Activated CD8-positive, alpha-beta memory T cell treated with anti-CD3 and anti-CD28 coated beads for 48 hours (primary cell): Measurements from ENCODE around the gene FNDC3B.

Source experiments
- DNase-seq, 3 experiments: peaks; one replicate each; pipeline ENCODE4 v3.0.0-alpha.2; 2020; ENCODE audit warnings: low read depth in 2 of 3, low spot score in 2 of 3

The FNDC3B gene

GRCh38 chr3:172303181-172303580, 263.8 kb downstream of the FNDC3B start:
- no peak for DNase-seq

- no peak for DNase-seq
Observed at GRCh38 chr3:172303941-172304558, 264.7 kb downstream of the FNDC3B start.

DNA sequence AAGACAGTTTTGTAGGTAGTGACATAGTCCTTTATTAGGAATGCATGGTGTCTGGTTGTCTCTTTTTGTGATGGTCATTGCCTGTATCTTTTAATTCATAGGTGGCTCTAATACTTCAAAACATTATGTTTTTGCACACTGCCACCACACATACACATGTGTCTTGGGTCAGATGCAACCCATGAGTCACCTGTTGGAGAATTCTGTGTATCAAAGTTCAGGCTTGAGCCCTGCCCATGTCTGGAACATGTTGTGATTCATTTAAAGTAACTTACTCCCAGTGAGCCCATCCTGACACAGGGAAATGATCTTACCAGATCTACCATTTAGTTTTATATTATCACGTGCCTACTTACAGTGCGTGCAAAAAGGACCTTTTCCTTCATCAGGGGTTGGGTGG, 266.2 kb downstream of the FNDC3B start:
- no peak for DNase-seq

GRCh38 chr3:172305974-172306373, 266.6 kb downstream of the FNDC3B start:
- DNase-seq = no peak

GRCh38 chr3:172307141-172307560, 267.8 kb downstream of the FNDC3B start:
- no peak for DNase-seq

GRCh38 chr3:172309059-172309458, 269.7 kb downstream of the FNDC3B start:
- DNase-seq = no peak

DNA sequence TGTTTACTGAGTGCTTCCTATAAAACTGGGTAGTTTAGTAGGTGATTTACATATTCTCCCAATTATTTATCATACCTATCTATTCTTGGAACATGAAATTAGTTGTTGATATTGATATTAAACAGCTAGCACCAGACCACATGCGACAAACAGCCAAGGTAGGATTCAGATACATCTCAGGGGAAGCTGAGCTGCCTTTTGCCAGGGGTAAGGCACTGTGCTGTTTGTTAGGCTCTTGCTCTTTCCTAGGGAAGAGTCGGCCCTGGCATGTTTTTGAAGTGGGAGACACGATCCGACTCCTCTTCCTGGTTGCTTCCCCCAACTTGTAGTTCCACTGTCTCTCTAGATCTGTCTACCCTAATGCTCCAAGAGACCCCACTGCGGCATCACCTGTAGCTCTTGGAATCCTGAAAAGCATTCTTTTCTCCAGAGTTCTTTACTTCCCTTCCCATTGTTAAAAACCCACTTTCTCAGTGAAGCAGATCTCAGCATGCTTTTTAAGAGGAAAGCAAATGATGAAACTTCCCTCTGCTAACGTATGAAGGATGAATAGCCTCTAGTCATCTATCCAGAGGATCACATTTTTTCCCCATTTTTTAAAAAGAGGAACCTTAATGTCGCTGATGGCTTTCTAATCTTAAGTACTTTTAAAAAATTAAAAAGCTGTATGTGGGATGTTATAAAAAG, 270.5 kb downstream of the FNDC3B start:
- no peak for DNase-seq

DNA sequence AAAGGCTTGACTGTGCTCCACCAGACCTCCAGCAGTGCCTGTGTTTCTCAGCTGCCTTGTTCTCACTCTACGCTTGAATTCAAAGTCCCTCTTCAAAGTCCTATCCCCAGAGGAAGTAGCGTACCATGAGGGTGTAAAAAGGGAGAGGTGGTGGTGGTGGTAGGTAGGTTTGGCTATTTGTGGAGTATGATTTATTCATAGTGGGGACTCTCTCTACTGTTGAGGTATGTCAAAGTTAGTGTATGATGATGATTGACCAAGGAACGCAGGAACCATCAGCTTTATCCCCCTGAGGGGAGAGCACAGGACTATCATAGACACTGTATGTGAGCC, 271.0 kb downstream of the FNDC3B start:
- DNase-seq = no peak

- DNase-seq = no peak
Observed at GRCh38 chr3:172311217-172311616, 271.8 kb downstream of the FNDC3B start.

DNA sequence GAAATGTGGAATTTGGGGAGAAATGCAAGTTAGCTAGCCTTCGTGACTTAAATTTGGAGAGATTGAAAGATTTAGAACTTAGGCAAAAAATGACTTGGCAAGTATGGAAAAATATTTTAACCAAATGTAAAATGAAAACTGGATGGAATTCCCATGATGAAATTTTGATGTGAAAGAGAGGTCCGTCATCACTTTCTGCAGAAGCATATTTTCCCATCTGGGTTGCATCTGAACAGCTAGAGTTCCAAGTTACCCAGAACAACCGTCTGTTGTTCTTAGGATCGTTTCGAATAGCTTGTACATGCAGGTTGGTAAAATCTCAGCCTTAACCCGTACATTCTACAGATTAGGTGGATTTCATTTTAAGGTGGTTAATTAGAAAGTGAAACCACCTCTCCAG, 272.6 kb downstream of the FNDC3B start:
- DNase-seq = no peak

DNA sequence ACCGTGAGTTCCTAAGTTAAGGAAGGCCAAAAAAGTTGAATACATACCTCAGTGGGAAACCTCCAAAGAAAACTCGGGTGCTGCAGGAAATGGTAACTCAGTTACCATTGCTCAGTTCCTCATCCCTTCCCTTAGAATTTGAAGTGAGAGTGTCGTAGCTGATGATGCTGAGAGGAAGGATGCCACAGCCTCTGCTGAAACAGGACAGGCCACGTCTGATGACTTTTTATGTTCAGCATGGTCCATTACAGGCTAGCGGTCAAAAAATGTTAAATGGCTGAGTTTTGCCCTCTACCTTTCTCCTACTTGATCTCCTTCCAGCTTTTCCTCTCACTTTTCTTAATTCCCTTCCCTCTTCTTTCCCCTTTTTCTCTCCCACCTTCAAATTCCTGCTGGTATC, 273.3 kb downstream of the FNDC3B start:
- no peak for DNase-seq

- no peak for DNase-seq
Observed at GRCh38 chr3:172313671-172314070, 274.3 kb downstream of the FNDC3B start.

DNA sequence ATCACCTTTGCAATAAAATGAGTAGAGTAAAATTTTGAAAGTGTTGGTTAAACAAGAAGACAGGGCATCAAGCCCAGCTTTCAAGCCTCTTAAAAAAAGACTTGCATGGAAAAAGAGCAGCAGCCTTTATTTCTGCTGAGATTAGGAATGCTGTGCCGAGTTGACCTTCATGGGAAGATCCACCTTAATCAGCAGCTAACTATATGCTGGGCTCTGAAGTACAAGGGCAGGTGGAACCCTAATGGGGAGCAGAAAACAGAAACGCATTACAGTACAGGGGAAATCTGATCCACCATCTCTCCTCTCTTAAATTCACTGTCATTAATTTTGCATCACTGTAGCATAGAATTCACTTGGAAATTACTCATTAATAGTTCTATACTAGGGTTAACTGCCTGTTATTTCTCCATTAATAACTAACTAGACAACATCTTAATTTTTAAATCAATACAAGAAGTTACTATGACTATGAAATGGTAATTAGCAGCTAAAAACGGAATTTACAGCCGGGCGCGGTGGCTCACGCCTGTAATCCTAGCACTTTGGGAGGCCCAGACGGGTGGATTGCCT, 275.3 kb downstream of the FNDC3B start:
- no peak for DNase-seq

DNA sequence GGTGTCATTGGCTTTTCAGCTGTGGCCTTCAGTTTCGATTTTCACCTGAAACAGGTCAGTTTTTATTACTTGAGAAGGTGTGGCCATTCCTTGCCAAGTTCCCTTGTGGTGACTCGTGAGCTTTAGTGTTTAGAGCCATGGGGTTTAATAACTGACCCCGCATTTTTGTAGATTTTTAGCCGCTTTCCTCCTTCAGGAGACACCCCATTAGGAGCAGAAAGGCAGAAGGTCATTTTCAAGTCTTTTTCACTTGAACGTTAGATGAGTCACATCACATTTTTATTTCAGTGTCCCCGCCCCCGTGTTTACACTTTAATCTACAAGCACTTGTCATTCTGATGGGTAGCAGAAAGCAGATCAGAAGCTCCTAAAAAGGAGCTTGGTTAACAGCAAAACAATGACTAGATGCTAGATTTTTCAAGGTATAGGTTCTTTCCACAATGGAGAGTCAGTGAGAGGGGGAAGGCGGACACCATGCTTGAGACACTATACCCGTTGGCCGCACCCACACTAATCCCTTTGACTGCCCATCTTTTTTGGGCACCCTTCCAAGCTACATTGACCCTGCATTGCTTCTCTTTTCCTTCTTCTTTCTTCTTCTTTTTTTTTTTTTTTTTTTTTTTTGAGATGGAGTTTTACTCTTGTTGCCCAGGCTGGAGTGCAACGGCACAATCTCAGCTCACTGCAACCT, 276.2 kb downstream of the FNDC3B start:
- no peak for DNase-seq

GRCh38 chr3:172316758-172317157, 277.4 kb downstream of the FNDC3B start:
- DNase-seq = no peak

- no peak for DNase-seq
Observed at GRCh38 chr3:172317481-172317880, 278.1 kb downstream of the FNDC3B start.

GRCh38 chr3:172317984-172318383, 278.6 kb downstream of the FNDC3B start:
- no peak for DNase-seq

DNA sequence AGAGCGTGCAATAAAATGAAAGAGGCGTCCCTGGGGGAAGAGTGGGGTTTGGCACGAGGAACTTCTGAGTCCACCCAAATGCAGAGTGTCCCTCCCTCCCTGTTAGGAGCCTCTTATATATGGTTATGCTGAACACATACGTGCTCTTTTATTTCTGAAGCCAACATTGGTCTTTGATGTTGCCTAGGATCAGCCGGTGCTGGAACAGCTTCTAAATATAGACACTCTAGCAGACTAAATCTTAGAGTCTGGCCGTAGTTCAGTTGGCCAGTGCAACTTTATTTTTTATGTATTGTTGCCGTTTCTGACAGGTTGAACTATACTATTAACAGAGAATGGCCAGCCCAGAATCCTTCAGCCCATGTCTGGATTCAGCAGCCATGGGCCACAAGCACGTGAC, 280.2 kb downstream of the FNDC3B start:
- no peak for DNase-seq

GRCh38 chr3:172320468-172320867, 281.1 kb downstream of the FNDC3B start:
- no peak for DNase-seq

GRCh38 chr3:172321035-172321434, 281.7 kb downstream of the FNDC3B start:
- no peak for DNase-seq

- DNase-seq = no peak
Observed at GRCh38 chr3:172323894-172324610, 284.7 kb downstream of the FNDC3B start.
